Kidney epithelial cell (primary cell): Measurements from ENCODE around the gene PYCR2. TPM values are rescaled to one million over a fixed set of nuclear protein-coding genes. Genes with fewer than 3 reads are reported as not detected.

ENCODE experiments used
- DNase-seq: peaks from one replicate; pipeline ENCODE4 v3.0.0-alpha.2; 2010; ENCODE audit warnings: low read depth
- H3K27me3 ChIP-seq: 2 replicates; pipeline ENCODE4 v1.6.0; 2011; ENCODE audit warnings: low read length; ENCODE audit not compliant: control insufficient read depth, insufficient read depth
- H3K36me3 ChIP-seq: 2 replicates; pipeline ENCODE4 v1.5.1; 2011; ENCODE audit warnings: low read length; ENCODE audit not compliant: control insufficient read depth, insufficient read depth
- H3K4me3 ChIP-seq: 2 replicates; pipeline ENCODE4 v1.5.1; 2011; ENCODE audit warnings: low read depth, mild to moderate bottlenecking, control low read depth, low read length
- total RNA-seq: library from RNA; depleted of rRNA; stranded (reverse); fragments of >200 nt; gene quantifications from 2 replicates; pipeline ENCODE4 v1.2.3, GENCODE V29; 2015
- TF ChIP-seq, protein P1 (sequence below): IDR thresholded peaks from 2 replicates; pipeline ENCODE4 v1.5.1; 2011; ENCODE audit warnings: mild to moderate bottlenecking, moderate library complexity, low read length, control low read depth, inconsistent platforms; ENCODE audit not compliant: insufficient read depth, poor library complexity, severe bottlenecking

Gene PYCR2
- total RNA-seq, 1 donor from 2014 or later = 51.2 TPM

DNA sequence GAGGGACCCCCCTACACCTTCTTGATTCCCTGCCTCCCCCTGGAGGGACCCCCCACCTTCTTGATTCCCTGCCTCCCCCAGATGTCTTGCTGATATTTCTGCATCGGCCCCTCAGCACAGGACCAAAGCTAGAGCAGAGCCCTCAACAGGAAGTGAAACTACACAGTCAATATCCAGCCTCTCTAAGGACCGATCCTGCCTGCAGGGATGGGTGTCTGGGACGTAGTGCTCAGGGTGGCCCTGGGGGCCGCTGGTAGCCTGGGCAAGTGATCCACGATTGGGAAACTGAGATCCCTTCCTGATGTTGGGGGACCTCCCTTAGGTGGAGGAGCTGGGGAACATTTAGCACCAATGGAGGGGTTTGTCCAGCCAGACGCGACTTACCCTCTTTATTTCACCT, 20.9 kb upstream of the PYCR2 start:
- no peaks in the 10 kb centered on the region for H3K36me3 ChIP-seq
- peaks cover 5% of the 10 kb centered on the region for H3K27me3 ChIP-seq
- TF ChIP-seq, protein P1, sequence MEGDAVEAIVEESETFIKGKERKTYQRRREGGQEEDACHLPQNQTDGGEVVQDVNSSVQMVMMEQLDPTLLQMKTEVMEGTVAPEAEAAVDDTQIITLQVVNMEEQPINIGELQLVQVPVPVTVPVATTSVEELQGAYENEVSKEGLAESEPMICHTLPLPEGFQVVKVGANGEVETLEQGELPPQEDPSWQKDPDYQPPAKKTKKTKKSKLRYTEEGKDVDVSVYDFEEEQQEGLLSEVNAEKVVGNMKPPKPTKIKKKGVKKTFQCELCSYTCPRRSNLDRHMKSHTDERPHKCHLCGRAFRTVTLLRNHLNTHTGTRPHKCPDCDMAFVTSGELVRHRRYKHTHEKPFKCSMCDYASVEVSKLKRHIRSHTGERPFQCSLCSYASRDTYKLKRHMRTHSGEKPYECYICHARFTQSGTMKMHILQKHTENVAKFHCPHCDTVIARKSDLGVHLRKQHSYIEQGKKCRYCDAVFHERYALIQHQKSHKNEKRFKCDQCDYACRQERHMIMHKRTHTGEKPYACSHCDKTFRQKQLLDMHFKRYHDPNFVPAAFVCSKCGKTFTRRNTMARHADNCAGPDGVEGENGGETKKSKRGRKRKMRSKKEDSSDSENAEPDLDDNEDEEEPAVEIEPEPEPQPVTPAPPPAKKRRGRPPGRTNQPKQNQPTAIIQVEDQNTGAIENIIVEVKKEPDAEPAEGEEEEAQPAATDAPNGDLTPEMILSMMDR = no peak
- no peak overlapping the region for H3K4me3 ChIP-seq
- no peak for DNase-seq

DNA sequence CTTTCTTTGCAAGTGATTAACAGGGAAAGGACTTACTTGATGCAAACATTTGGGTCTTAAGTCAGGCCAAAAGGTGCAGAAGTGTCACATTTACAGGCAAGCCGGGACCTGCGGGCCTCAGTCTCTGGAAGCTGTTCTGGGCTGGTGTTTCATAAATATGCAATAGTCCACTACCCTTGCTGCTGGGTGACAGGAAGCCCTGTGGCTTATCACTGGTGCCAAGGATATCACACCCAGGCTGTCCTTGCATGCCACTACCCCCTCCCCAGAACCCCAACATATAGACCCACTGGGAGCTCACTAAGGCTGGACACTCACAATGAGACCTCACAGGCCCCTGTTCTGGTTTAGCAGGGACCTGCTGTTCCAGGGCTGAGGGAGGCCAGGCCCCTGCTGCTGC, 20.3 kb upstream of the PYCR2 start:
- H3K4me3 ChIP-seq = no peak overlapping the region
- no peak for DNase-seq
- TF ChIP-seq, protein P1 = no peak
- peaks cover 5% of the 10 kb centered on the region for H3K27me3 ChIP-seq
- no peaks in the 10 kb centered on the region for H3K36me3 ChIP-seq

DNA sequence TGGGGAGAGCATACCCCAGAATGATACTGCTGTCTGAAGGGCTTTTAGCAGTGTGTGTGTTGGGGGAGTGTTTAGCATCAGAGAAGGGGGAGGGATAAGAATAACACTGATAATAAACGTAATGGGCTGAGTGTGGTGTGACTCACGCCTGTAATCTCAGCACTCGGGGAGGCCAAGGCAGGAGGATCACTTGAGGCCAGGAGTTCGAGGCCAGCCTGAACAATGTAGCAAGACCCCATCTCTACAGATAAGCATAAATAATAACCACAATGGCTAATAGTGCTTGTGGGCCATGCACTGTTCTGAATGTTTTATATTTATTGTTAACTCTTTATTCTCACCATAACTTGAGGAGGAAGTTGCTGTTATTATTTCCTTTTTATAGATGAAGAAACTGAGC, 19.5 kb upstream of the PYCR2 start:
- TF ChIP-seq, protein P1 = no peak
- peaks cover 2% of the 10 kb centered on the region for H3K27me3 ChIP-seq
- no peak for DNase-seq
- H3K4me3 ChIP-seq = no peak overlapping the region
- no peaks in the 10 kb centered on the region for H3K36me3 ChIP-seq

DNA sequence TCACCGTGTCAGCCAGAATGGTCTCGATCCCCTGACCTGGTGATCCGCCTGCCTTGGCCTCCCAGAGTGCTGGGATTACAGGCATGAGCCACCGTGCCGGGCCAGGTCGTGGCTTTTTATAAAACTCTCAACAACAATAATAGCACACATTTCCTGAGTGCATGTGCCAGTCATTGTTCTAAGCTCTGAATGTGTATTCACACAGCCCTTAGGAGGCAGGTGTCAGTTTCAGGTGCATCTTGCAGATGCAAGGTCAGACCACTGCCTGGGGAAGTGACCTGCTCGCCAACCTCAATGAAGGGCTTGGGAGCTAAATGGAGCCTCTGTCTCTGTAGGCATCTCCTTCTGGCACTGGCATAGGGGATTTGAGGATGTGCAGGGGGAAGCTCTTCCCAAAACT, 18.5 kb upstream of the PYCR2 start:
- Histone ChIP-seq H3K27me3 (peaks cover 2% of the 10 kb centered on the region), H3K36me3 (no peaks in the 10 kb centered on the region), H3K4me3 (no peak overlapping the region)
- no peak for DNase-seq
- TF ChIP-seq, protein P1 = no peak

DNA sequence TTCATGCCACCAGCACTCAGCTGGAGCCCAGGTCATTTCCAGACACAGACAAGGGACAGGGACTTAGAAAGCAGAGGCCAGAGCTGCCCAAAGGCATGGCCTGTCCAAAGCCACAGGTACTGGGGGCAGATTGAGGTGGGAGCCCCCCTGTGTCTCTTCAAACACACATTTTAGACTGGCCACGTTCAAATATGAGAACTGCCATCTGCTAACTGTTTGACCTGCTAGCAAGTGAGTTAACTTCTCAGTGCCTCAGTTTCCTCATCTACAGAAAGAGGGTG, 17.8 kb upstream of the PYCR2 start:
- Histone ChIP-seq H3K36me3 (no peaks in the 10 kb centered on the region), H3K27me3 (peaks cover 2% of the 10 kb centered on the region), H3K4me3 (no peak overlapping the region)
- DNase-seq = no peak
- TF ChIP-seq, protein P1 = no peak

DNA sequence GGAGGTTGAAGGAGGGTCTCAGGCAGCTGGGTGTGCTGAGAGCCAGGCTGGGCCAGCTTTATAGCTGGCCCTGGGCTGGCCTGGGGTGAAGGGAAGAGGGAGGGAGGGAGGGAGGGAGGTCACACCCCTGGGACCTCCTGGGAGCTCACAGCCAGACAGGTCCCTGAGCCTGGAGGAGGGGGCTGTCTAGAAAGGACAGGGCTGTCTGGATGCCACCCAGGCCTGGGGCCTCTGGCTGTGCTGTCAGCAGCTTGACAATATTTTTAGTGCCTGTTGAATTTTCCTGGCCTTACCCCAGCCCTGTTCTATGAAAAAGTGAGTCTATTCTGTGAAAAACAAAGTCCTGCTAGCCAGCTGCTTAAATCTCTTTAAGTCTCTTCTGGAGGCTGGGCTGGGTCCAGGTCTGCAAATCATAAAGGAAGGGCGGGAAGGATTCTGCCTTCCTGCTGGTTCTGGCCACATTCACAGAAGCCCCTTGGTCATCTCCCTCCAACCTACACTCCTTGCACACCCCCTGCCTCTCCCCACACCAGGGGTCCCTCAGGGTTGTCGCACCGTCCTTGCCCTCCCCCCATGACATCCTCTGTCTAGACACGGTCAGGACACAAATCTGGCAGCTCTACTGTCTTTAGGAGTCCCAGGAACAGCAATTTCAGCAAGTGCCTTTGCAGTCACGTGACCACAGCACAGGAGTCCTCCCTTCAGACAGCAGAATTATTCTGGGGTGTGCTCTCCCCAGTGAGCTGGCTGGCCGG, 17.3 kb upstream of the PYCR2 start, which contains the start of gene LEFTY2:
TSS of gene LEFTY2 (minus strand) at position 34 of the 755 bp plus-strand sequence. CDS start 80 bp downstream, outside the sequence.
- TF ChIP-seq, protein P1 = no peak
- DNase-seq = no peak
- Histone ChIP-seq H3K4me3 (no peak within 1 kb of the TSS), H3K36me3 (no peaks in the 10 kb centered on the region), H3K27me3 (peaks cover 2% of the 10 kb centered on the region)
